Smooth muscle cell of the brain vasculature (primary cell): ENCODE measurements around the gene THSD8.

Experiments used
- DNase-seq: peaks from one replicate; pipeline ENCODE4 v3.0.0-alpha.2; 2012; ENCODE audit warnings: low read depth, low spot score

Gene THSD8

DNA sequence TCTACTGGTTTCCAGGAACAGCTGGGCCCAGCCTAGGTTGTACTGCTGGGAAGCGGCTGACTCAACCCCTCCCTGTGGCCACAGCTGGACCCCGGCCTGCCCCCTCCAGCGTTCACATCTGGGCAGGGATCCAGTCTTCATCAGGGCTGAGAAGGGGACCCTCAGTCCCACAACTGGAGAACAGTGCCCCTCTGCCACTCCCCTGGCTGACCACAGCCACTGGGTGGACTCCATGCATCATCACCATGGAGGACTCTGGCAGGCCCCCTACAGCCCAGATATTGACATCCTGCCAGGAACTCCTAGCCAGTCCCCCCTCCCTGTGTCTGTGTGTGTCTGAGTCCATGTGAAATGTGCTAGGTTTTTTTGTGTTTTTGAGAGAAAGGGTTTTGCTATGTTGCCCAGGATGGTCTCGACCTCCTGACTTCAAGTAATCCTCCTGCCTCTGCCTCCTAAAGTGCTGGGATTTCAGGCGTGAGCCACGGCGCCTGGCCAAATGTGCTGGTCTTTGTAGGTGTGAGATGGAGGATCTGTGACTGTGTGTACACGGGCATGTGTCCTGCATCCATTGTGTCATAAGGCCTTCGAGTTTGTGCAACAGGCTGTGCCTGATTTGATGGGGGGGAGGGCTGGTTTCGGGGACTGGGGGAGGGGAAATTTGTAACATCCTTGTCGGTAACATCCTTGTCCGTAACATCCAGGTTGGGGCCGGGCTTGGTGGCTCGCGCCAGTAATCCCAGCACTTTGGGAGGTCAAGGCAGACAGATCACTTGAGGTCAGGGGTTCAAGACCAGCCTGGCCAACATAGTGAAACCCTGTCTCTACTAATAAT lies 22.5 kb upstream of the THSD8 start:
- no peak for DNase-seq

DNA sequence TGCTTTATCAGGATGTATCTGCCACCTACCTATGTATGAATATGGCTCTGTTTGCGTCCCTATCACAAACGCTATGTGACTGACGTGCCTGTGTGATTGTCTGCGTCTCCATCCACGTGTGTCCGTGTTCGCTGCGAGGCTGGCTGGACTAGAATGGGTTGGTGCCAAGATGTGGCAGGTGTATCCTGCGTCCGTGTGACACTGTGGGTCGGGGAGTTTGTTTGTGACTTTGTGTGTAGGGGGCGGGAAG lies 19.8 kb upstream of the THSD8 start:
- no peak for DNase-seq

GRCh38 chr19:12782424-12783290 lies 19.2 kb upstream of the THSD8 start:
- DNase-seq, result no peak

GRCh38 chr19:12783291-12783848 lies 18.5 kb upstream of the THSD8 start:
- no peak for DNase-seq

GRCh38 chr19:12783849-12784393 lies 17.9 kb upstream of the THSD8 start:
- DNase-seq, result no peak

- DNase-seq, result no peak
Measured at GRCh38 chr19:12784394-12784870, 17.4 kb upstream of the THSD8 start.

GRCh38 chr19:12784871-12785430 lies 16.9 kb upstream of the THSD8 start:
- no peak for DNase-seq

GRCh38 chr19:12785431-12786031 lies 16.3 kb upstream of the THSD8 start:
- no peak for DNase-seq

DNA sequence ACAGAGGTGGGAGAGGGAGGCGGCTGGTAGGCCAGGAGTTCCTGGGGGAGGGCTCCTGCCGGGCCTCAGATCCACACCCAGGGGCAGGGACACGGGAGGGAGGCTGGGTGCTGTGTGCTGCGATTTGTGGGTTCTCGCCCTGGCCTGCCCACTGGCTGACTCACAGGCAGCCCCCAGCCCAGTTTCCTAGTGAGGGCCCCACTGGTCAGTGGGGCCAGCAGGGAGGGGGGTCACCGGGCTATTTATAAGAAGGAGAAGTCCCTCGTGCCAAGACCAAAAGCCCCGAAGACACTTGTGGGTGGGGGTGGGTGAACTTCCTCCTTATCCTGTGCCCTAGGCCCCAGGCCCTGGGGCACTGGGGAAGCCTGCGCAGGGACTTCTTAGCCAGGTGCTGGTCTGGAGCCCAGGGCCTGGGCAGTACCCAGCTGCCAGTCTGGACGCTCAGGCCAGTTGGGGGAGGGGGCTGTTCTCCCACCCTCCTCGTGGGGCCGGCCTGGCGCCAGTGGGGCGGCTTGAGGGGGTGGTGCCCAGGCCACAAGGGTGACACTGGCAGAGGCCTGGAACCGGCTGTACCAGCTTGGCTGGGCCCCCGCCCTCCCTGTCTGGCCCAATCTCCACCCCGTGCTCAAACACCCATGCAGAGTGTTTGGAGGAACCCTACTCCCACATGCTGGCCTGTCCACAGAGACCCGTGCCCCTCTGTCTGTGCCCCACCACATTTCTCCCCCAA lies 15.6 kb upstream of the THSD8 start:
- DNase-seq, result no peak

DNA sequence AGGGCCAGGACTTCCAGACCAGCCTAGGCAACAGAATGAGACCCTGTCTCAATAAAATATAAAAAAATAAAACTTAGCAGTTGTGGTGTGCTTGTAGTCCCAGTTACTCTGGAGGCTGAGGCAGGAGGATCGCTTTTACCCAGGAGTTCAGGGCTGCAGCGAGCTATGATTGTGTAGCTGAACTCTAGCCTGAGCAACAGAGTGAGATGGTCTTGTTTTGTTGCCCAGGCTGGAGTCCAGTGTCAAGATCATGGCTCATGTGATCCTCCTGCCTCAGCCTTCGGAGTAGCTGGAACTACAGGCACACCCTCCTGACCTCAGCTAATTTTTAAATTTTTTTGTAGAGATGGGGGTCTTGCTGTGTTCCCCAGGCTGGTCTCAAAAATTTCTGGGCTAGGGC lies 14.9 kb upstream of the THSD8 start:
- no peak for DNase-seq

- no peak for DNase-seq
Measured at GRCh38 chr19:12787458-12787857, 14.4 kb upstream of the THSD8 start.

GRCh38 chr19:12788042-12788681 lies 13.7 kb upstream of the THSD8 start:
- DNase-seq, result no peak

GRCh38 chr19:12788682-12789097 lies 13.2 kb upstream of the THSD8 start:
- DNase-seq, result no peak

DNA sequence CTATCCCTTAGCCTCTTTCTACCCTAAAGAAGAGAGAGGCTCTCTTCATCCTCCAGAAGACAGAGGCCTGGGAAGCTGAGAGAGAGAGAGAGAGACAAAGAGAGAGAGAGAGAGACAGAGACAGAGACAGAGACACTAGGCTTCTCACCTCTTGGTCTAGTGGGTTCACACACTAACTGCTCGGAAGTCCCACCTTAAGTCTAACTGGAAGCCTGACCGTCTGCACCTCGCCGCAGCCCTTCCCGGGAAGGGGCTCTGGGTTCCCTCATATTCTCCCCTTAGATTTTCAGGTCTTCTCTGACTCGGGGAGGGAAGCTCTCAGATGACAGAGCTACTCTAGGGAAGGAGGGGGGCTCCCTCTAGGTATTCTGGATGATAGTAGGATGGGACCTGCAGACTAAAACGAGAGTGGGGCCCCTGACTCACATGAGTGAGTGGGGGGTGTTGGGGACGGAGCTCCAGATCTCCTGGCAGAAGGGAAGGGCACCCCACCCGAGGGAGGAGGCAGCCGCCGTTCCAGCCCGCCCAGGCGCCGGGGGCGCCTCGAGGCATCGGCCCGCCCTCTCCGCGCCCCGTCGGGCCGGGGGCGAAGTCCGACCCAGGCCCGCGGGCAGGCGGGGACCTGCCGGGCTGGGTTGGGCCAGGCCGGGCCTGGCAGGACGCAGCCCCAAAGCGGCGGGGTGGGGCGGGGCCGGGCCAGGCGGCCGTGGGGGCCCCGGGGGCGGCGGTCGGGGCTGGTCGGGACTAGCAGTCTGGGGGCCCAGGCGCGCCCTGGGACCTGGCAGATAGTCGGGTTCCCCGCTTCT lies 12.6 kb upstream of the THSD8 start:
- no peak for DNase-seq

DNA sequence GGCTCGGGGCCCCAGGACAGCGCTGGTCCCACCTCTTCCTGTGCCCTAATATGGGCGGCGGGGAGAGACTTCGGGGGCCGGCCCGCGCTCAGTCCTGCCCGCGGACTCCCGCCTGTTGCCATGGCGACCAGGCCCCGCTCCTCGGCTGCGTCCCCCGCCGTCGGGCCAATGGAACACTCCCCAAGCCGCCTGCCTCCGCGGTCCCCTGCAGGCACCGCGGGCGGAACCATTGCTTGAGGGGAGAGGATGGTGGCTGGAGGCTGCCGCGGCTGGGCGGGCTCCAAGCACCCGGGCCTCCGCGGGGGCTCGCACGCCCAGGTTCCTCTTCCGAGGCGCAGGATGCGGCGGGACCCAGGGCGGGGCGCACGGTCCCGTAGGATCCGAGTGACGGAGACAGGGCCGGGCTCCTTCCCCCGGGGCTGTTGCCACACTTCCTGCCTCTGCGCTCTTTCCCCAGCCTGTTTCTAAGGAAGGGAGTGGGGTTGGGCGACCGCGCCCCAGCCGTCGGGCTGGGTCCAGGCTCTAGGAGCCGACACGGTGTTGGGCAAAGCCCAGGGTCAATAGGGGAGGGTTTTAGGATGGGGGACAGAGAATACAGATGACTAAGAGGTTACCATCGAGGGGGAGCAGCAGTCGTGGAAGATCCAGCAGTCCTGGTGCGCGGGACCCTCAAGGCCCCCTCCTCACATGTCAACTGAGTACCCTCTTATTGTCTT lies 11.8 kb upstream of the THSD8 start:
- no peak for DNase-seq

GRCh38 chr19:12790628-12791344 lies 11.1 kb upstream of the THSD8 start:
- no peak for DNase-seq

DNA sequence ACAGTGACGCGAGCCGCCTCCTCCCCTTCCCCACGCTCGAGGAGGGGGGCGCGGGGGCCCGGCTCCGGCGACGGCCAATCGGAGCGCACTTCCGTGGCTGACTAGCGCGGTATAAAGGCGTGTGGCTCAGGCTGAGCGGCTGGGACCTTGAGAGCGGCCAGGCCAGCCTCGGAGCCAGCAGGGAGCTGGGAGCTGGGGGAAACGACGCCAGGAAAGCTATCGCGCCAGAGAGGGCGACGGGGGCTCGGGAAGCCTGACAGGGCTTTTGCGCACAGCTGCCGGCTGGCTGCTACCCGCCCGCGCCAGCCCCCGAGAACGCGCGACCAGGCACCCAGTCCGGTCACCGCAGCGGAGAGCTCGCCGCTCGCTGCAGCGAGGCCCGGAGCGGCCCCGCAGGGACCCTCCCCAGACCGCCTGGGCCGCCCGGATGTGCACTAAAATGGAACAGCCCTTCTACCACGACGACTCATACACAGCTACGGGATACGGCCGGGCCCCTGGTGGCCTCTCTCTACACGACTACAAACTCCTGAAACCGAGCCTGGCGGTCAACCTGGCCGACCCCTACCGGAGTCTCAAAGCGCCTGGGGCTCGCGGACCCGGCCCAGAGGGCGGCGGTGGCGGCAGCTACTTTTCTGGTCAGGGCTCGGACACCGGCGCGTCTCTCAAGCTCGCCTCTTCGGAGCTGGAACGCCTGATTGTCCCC lies 10.4 kb upstream of the THSD8 start, which contains the start of gene JUNB:
Gene JUNB (plus strand): TSS at position 142 of the 706 bp plus-strand sequence. CDS start 286 bp downstream, at position 428.
- peak; percentile 85 for DNase-seq
